Activated CD4-positive, alpha-beta T cell treated with anti-CD3 and anti-CD28 coated beads for 4 hours (primary cell): Measurements from ENCODE around the gene DAG1.

Experiments used
- DNase-seq, 2 donors: peaks; one replicate each; pipeline ENCODE4 v3.0.0-alpha.2; 2020

Gene DAG1

GRCh38 chr3:49519296-49519695 lies 49.2 kb downstream of the DAG1 start:
- no peak for DNase-seq

- no peak for DNase-seq
Observed at GRCh38 chr3:49519916-49520385, 49.9 kb downstream of the DAG1 start.

- no peak for DNase-seq
Observed at GRCh38 chr3:49523756-49524747, 54.0 kb downstream of the DAG1 start.

- DNase-seq, result no peak
Observed at GRCh38 chr3:49529567-49529966, 59.5 kb downstream of the DAG1 start.

GRCh38 chr3:49530231-49530630 lies 60.2 kb downstream of the DAG1 start:
- no peak for DNase-seq

GRCh38 chr3:49530701-49531100 lies 60.6 kb downstream of the DAG1 start:
- no peak for DNase-seq

GRCh38 chr3:49531218-49531617 lies 61.2 kb downstream of the DAG1 start:
- DNase-seq, result no peak

GRCh38 chr3:49531715-49532114 lies 61.6 kb downstream of the DAG1 start:
- no peak for DNase-seq

GRCh38 chr3:49533031-49533430 lies 63.0 kb downstream of the DAG1 start:
- no peak for DNase-seq

GRCh38 chr3:49533786-49534519 lies 63.9 kb downstream of the DAG1 start:
- DNase-seq, result no peak

- no peak for DNase-seq
Observed at GRCh38 chr3:49534581-49535441, 64.7 kb downstream of the DAG1 start.

- no peak for DNase-seq
Observed at GRCh38 chr3:49535971-49536874, 66.2 kb downstream of the DAG1 start.

GRCh38 chr3:49536875-49537533 lies 66.9 kb downstream of the DAG1 start:
- no peak for DNase-seq

- DNase-seq, result peak; percentile 90 to 93
Observed at GRCh38 chr3:49539659-49540560, 69.8 kb downstream of the DAG1 start.

- no peak for DNase-seq
Observed at GRCh38 chr3:49552087-49552486, 82.0 kb downstream of the DAG1 start.

- no peak for DNase-seq
Observed at GRCh38 chr3:49553324-49553691, 83.2 kb downstream of the DAG1 start.

- peak; percentile 80 to 84 for DNase-seq
Observed at GRCh38 chr3:49553692-49554632, 83.9 kb downstream of the DAG1 start, which contains the start of gene BSN. Gene BSN (plus strand): TSS chr3:49554477. CDS start chr3:49554603, 126 bp downstream.

- peak in 1 of 2 donors; percentile 45 for DNase-seq
Observed at GRCh38 chr3:49554633-49555265, 84.7 kb downstream of the DAG1 start.
